HepG2 (cell line): ENCODE measurements around the gene GNG12. TPM values are rescaled to one million over a fixed set of nuclear protein-coding genes. Genes with fewer than 3 reads are reported as not detected.
A peak's percentile ranks its signal among the peaks of the same experiment; 100 is the strongest.

Source experiments
- ATAC-seq: fragments of 200-7000 bp; cut with Tn5 transposase; 3 replicates; pipeline ENCODE4 v1.9.1; 2020; ENCODE audit warnings: mild to moderate bottlenecking, moderate library complexity
- BruUV-seq: library from RNA; stranded (reverse); fragments of 400-500 nt; replicated peaks from 2 replicates; lab custom pipeline; 2021; lab: Mats Ljungman, UMichigan
- CTCF ChIA-PET: fragments of 300-600 bp; formaldehyde crosslinking; extraction: SDS; loops from one replicate; lab custom pipeline; 2021; ENCODE audit warnings: low total read pairs, inconsistent platforms, low intra/inter-chr PET ratio; lab: Yijun Ruan, JAX
- POLR2A ChIA-PET: fragments of 350-600 bp; sonication (Branson Sonifier 250); formaldehyde crosslinking; loops from one replicate; lab custom pipeline; 2020; ENCODE audit warnings: antibody characterized with exemption, inconsistent platforms; lab: Yijun Ruan, JAX
- DNase-seq: peaks from one replicate; pipeline ENCODE4 v3.0.0-alpha.2; 2015; ENCODE audit warnings: low spot score
- FAIRE-seq: peaks from 3 replicates; lab custom pipeline; 2011; peaks lifted over from hg19 to GRCh38; lab: Jason Lieb, UNC
- H2AFZ ChIP-seq: one replicate; pipeline ENCODE4 v1.6.1; 2011; ENCODE audit warnings: low read length, inconsistent platforms
- H3K27ac ChIP-seq: fragments of 300-600 bp; 3 replicates; pipeline ENCODE4 v1.8.0; 2011; ENCODE audit warnings: mixed run types, mild to moderate bottlenecking, mixed read lengths, low read length, inconsistent platforms; ENCODE audit not compliant: insufficient read depth; ENCODE audit errors: extremely low read length
- H3K27me3 ChIP-seq, 2 experiments: fragments of 200-600 bp in 1 of 2; 2 replicates in 1 of 2; 3 replicates in 1 of 2; pipeline versions ENCODE4 v1.6.0 to v1.8.0; 2011; ENCODE audit warnings: low read length in 2 of 2, mild to moderate bottlenecking in 2 of 2, moderate library complexity in 2 of 2, inconsistent platforms in 1 of 2; ENCODE audit not compliant: insufficient read depth in 2 of 2, control insufficient read depth in 1 of 2
- H3K36me3 ChIP-seq, 2 experiments: fragments of 200-600 bp in 1 of 2; replicated peaks in 1 of 2; 2 replicates in 1 of 2; 3 replicates in 1 of 2; pipeline versions ENCODE4 v1.5.1 to v1.8.0; 2011; ENCODE audit warnings: low read length in 2 of 2, inconsistent platforms in 1 of 2; ENCODE audit not compliant: insufficient read depth in 2 of 2, control insufficient read depth in 1 of 2
- H3K4me1 ChIP-seq: 2 replicates; pipeline ENCODE4 v1.5.1; 2012; ENCODE audit warnings: low read length, inconsistent platforms; ENCODE audit not compliant: insufficient read depth
- H3K4me2 ChIP-seq: 2 replicates; pipeline ENCODE4 v1.6.0; 2011; ENCODE audit warnings: low read depth, low read length, inconsistent platforms
- H3K4me3 ChIP-seq, 3 experiments: fragments of 200-600 bp in 1 of 3; sonication (generic), shearing (Covaris generic) in 1 of 3; replicated peaks in 1 of 3; 2 replicates each; pipeline ENCODE4 v1.5.1; 2011 to 2016; ENCODE audit warnings: low read length in 3 of 3, inconsistent platforms in 2 of 3, low read depth in 2 of 3, mild to moderate bottlenecking in 2 of 3, control low read depth in 1 of 3, mixed read lengths in 1 of 3; ENCODE audit not compliant: insufficient read depth in 1 of 3
- H3K79me2 ChIP-seq: one replicate; pipeline ENCODE4 v1.6.1; 2011; ENCODE audit warnings: low read length, inconsistent platforms; ENCODE audit not compliant: insufficient read depth
- H3K9ac ChIP-seq: 2 replicates; pipeline ENCODE4 v1.6.0; 2011; ENCODE audit warnings: mild to moderate bottlenecking, low read depth, low read length, inconsistent platforms; ENCODE audit not compliant: insufficient read depth
- H3K9me3 ChIP-seq: 2 replicates; pipeline ENCODE4 v1.5.1; 2012; ENCODE audit warnings: mild to moderate bottlenecking, low read length
- H4K20me1 ChIP-seq: 2 replicates; pipeline ENCODE4 v1.6.0; 2011; ENCODE audit warnings: inconsistent platforms, mild to moderate bottlenecking, low read length, moderate library complexity; ENCODE audit not compliant: insufficient read depth
- CBX2 ChIP-seq, 2 experiments: fragments of 200-600 bp in 1 of 2; sonication (generic); formaldehyde crosslinking in 1 of 2; IDR thresholded peaks; 2 replicates each; pipeline versions ENCODE4 v1.7.0 to v1.8.1; 2018 to 2022; ENCODE audit warnings: low read depth in 2 of 2, low read length in 1 of 2, mild to moderate bottlenecking in 1 of 2, missing genetic modification reagents in 1 of 2
- ELF3 ChIP-seq: IDR thresholded peaks from 2 replicates; pipeline ENCODE4 v1.6.1; 2016; ENCODE audit warnings: missing genetic modification reagents, missing compliant biosample characterization
- GTF2F1 ChIP-seq: fragments of 150-350 bp; IDR thresholded peaks from 2 replicates; pipeline ENCODE4 v1.6.1; 2014; ENCODE audit warnings: low read length
- HMGA1 ChIP-seq: sonication (generic); formaldehyde crosslinking; conservative IDR thresholded peaks from 2 replicates; pipeline ENCODE4 v1.4.0; 2020; ENCODE audit warnings: missing genetic modification reagents
- SAP130 ChIP-seq: IDR thresholded peaks from 2 replicates; pipeline ENCODE4 v1.6.1; 2016; ENCODE audit warnings: low read depth
- ZNF616 ChIP-seq: sonication (generic); formaldehyde crosslinking; IDR thresholded peaks from 2 replicates; pipeline ENCODE4 v1.5.0; 2020; ENCODE audit warnings: low read depth, mild to moderate bottlenecking, missing genetic modification reagents
- WGBS: methylation state at CpG from one replicate; pipeline ENCODE4 v1.1.6; 2017; ENCODE audit warnings: low lambda C conversion rate; 5-methylcytosine and 5-hydroxymethylcytosine counted together
- in situ Hi-C: cut with HindIII; loops from 2 replicates; pipeline ENCODE4 v1.10.0; 2017; ENCODE audit warnings: low pct_unique_long_range_greater_than_20kb; ENCODE audit not compliant: extremely low pct_ligation_motif_present
- intact Hi-C: fragments of 100-400 bp; cut with micrococcal nuclease; formaldehyde crosslinking; loops from one replicate; pipeline ENCODE4 v1.10.0; 2022; ENCODE audit not compliant: unreplicated experiment
- polyA plus RNA-seq, 8 experiments: library from polyadenylated mRNA; depleted of rRNA in 3 of 8; stranded (reverse) in 7 of 8; unstranded in 1 of 8; fragments of >200 nt; fragmentation: Illumina TruSeq in 4 of 8; extraction: Trizol in 4 of 8; gene quantifications; 2 replicates each; pipeline versions ENCODE4 v1.2.1 to v1.2.3, GENCODE V29; 2011 to 2016; ENCODE audit warnings: low read depth in 4 of 8, missing spikeins in 1 of 8, mixed read lengths in 1 of 8; ENCODE audit not compliant: insufficient read depth in 1 of 8
- total RNA-seq, 5 experiments: library from RNA; depleted of rRNA; stranded (reverse); fragments of >200 nt; fragmentation: Illumina TruSeq; extraction: Trizol; gene quantifications; 2 replicates each; pipeline ENCODE4 v1.2.3, GENCODE V29; 2016; ENCODE audit warnings: low read depth in 1 of 5
- TF ChIP-seq, protein P1 (sequence below): sonication (generic); formaldehyde crosslinking; IDR thresholded peaks from one replicate; pipeline ENCODE4 v1.5.1; 2020; ENCODE audit warnings: mild to moderate bottlenecking, missing genetic modification reagents; ENCODE audit errors: not compliant biosample characterization

Gene GNG12
- total and polyA plus RNA-seq, 2 of the 13 experiments (the other 11 are each of a cell fraction or from before 2014, with no cell fraction given), result 0.11 TPM

- intact Hi-C loops, result loop anchor here (5.0 to 10.0 kb wide), 2 partner anchors 417 to 530 kb away; no protein-coding TSS in a partner anchor
- H3K4me1 ChIP-seq, result peaks cover 23% of the 10 kb centered on the region
- no peak for DNase-seq
- H3K9ac ChIP-seq, result no peak overlapping the region
- peaks cover 2% of the 10 kb centered on the region in 2 experiments; a peak in 1 of 5 replicates for H3K27me3 ChIP-seq
- FAIRE-seq, result no peak
- no peak overlapping the region for H3K4me3 ChIP-seq
- H4K20me1 ChIP-seq, result no peaks in the 10 kb centered on the region
- no peak overlapping the region for H3K4me2 ChIP-seq
- POLR2A ChIA-PET, result interaction anchor here (1.1 kb wide), 1 partner anchor 80 kb away, joined by 3 read pairs; the partner anchor contains the start of gene GADD45A
- no peaks in the 10 kb centered on the region for H3K79me2 ChIP-seq
- in situ Hi-C loops, result loop anchor here (5.0 kb wide), 2 partner anchors 77 to 202 kb away; partner anchors contain the start of gene GADD45A
- H3K36me3 ChIP-seq, result no peaks in the 10 kb centered on the region
- H2AFZ ChIP-seq, result no peak overlapping the region
- TF ChIP-seq HMGA1 (CRISPR knock-in tag) (no peak), ELF3 (CRISPR knock-in tag) (peak; percentile 53; the same call in 1 of the 2 replicates), SAP130 (CRISPR knock-in tag) (0 out of 2 replicates have a peak, but pooled peaks have one; percentile 10)
- TF ChIP-seq, all 625 proteins: peak for 2
- peak; percentile 12; the same call in 1 of the 3 replicates for ATAC-seq
- WGBS, result 21% methylated on average over 4 of the region's 4 CpGs
- H3K9me3 ChIP-seq, result no peaks in the 10 kb centered on the region
- CTCF ChIA-PET, result no interaction called here
- no peak overlapping the region for H3K27ac ChIP-seq
- no TSS peak for BruUV-seq
Observed at GRCh38 chr1:67764633-67765032, 68.6 kb downstream of the GNG12 start.

- Histone ChIP-seq H3K9ac (no peak overlapping the region), H2AFZ (no peak overlapping the region), H3K4me3 (no peak overlapping the region), H3K4me2 (no peak overlapping the region), H3K4me1 (peaks cover 30% of the 10 kb centered on the region), H3K27ac (no peak overlapping the region), H3K79me2 (no peaks in the 10 kb centered on the region), H3K27me3 (peaks cover 2% of the 10 kb centered on the region in 2 experiments; a peak in 1 of 5 replicates), H4K20me1 (no peaks in the 10 kb centered on the region), H3K36me3 (no peaks in the 10 kb centered on the region), H3K9me3 (no peaks in the 10 kb centered on the region)
- FAIRE-seq (no peak), DNase-seq (no peak), ATAC-seq (no peak)
- intact Hi-C loops (loop anchor here (2.0 to 10.0 kb wide), 3 partner anchors 65 to 527 kb away; no protein-coding TSS in a partner anchor), in situ Hi-C loops (loop anchor here (5.0 kb wide), 2 partner anchors 74 to 199 kb away; partner anchors contain the start of gene GADD45A)
- ChIA-PET POLR2A (interaction anchor here (1.1 to 2.8 kb wide), 2 partner anchors 76 to 227 kb away, joined by 3 to 33 read pairs; partner anchors contain the start of gene GADD45A), CTCF (interaction anchor here (0.7 kb wide), 1 partner anchor 200 kb away, joined by 3 read pairs; no protein-coding TSS in a partner anchor)
- WGBS, result 55% methylated on average over 4 of the region's 4 CpGs
- BruUV-seq, result no TSS peak
- no peak for TF ChIP-seq CBX2 (IDR thresholded peaks at IDR 0.05; ENCODE audit: low read depth, low read length)
- no peak for TF ChIP-seq CBX2 (CRISPR knock-in tag; IDR thresholded peaks at IDR 0.05; ENCODE audit: low read depth)
- TF ChIP-seq ZNF616, result no peak
- TF ChIP-seq, protein P1, sequence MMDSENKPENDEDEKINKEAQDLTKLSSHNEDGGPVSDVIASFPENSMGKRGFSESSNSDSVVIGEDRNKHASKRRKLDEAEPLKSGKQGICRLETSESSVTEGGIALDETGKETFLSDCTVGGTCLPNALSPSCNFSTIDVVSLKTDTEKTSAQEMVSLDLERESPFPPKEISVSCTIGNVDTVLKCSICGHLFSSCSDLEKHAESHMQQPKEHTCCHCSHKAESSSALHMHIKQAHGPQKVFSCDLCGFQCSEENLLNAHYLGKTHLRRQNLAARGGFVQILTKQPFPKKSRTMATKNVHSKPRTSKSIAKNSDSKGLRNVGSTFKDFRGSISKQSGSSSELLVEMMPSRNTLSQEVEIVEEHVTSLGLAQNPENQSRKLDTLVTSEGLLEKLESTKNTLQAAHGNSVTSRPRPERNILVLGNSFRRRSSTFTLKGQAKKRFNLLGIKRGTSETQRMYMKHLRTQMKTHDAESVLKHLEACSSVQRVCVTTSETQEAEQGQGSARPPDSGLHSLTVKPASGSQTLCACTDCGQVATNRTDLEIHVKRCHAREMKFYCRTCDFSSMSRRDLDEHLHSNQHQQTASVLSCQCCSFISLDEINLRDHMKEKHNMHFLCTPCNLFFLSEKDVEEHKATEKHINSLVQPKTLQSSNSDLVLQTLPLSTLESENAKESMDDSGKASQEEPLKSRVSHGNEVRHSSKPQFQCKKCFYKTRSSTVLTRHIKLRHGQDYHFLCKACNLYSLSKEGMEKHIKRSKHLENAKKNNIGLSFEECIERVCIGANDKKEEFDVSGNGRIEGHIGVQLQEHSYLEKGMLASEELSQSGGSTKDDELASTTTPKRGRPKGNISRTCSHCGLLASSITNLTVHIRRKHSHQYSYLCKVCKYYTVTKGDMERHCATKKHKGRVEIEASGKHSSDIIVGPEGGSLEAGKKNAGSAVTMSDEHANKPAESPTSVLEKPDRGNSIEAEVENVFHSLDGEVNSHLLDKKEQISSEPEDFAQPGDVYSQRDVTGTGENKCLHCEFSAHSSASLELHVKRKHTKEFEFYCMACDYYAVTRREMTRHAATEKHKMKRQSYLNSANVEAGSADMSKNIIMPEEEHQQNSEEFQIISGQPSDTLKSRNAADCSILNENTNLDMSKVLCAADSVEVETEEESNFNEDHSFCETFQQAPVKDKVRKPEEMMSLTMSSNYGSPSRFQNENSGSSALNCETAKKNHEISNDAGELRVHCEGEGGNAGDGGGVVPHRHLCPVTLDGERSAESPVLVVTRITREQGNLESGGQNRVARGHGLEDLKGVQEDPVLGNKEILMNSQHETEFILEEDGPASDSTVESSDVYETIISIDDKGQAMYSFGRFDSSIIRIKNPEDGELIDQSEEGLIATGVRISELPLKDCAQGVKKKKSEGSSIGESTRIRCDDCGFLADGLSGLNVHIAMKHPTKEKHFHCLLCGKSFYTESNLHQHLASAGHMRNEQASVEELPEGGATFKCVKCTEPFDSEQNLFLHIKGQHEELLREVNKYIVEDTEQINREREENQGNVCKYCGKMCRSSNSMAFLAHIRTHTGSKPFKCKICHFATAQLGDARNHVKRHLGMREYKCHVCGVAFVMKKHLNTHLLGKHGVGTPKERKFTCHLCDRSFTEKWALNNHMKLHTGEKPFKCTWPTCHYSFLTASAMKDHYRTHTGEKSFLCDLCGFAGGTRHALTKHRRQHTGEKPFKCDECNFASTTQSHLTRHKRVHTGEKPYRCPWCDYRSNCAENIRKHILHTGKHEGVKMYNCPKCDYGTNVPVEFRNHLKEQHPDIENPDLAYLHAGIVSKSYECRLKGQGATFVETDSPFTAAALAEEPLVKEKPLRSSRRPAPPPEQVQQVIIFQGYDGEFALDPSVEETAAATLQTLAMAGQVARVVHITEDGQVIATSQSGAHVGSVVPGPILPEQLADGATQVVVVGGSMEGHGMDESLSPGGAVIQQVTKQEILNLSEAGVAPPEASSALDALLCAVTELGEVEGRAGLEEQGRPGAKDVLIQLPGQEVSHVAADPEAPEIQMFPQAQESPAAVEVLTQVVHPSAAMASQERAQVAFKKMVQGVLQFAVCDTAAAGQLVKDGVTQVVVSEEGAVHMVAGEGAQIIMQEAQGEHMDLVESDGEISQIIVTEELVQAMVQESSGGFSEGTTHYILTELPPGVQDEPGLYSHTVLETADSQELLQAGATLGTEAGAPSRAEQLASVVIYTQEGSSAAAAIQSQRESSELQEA (CRISPR knock-in tag), result no peak
- no peak for TF ChIP-seq GTF2F1
Observed at GRCh38 chr1:67761730-67762129, 71.5 kb downstream of the GNG12 start.
